ENCODE measurements around the gene PIEZO1.
"Not testable (repeated sequence)": the region's sequence is repeated elsewhere in the genome, so short reads cannot be mapped to it uniquely, and the experiment has no call there.

Gene PIEZO1

GRCh38 chr16:88673716-88674379 lies 111.2 kb downstream of the PIEZO1 start:
- no peak for DNase-seq (ENCODE audit: low read depth in 2 of 2)

DNA sequence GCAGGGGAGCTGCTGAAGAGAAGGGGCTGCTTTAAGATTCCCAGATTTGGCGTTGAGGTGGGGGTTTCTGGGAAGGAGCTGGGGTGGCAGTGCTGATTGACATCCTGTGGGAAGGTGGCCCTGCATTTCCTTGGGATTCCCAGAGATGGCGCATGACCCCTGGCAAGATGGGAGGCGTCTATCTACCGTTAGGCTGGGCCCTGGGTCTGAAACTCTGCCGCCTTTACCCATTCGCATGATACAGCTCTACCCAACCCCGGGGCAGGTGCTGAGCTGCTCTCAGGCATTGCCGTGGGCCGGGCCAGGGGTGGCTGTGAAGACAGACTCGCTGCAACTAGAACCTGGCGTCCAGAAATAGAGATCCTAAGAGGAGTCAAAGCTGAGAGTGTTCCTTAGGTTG lies 112.2 kb downstream of the PIEZO1 start:
- no peak for DNase-seq (ENCODE audit: low read depth in 2 of 2)

DNA sequence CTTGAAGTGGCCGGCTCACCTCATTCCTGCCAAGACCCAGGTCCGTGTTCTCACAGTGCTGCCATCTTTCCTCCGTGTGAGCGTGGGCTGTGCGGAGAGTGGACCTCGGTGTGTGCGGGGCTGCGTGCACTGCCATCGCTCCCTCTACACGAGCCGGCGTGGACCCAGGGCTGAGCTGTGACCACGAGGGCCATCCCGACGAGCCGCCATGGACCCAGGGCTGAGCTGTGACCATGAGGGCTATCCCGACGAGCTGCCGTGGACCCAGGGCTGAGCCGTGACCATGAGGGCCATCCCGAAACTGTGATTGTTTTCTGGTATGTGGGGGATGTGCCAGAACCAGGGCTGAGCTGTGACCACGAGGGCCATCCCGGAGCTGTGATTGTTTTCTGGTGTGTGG lies 113.2 kb downstream of the PIEZO1 start:
- no peak for DNase-seq (ENCODE audit: low read depth in 2 of 2)

GRCh38 chr16:88669980-88670379 lies 115.0 kb downstream of the PIEZO1 start:
- no peak for DNase-seq (ENCODE audit: low read depth in 2 of 2)

DNA sequence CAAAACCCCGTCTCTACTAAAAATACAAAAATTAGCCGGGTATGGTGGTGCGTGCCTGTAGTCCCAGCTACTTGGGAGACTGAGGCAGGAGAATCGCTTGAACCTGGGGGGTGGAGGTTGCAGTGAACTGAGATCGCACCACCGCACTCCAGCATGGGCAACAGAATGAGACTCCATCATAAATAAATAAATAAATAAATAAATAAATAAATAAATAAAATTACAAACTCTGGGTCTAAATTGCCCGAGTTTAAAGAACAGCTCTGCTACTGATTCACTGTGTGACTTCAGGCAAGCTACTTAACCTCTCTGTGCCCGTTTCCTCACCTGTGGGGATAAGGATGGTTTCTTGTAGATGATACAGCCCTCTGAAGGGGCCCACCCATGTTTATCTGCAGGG lies 115.5 kb downstream of the PIEZO1 start:
- not testable (repeated sequence) for DNase-seq (ENCODE audit: low read depth in 2 of 2)

DNA sequence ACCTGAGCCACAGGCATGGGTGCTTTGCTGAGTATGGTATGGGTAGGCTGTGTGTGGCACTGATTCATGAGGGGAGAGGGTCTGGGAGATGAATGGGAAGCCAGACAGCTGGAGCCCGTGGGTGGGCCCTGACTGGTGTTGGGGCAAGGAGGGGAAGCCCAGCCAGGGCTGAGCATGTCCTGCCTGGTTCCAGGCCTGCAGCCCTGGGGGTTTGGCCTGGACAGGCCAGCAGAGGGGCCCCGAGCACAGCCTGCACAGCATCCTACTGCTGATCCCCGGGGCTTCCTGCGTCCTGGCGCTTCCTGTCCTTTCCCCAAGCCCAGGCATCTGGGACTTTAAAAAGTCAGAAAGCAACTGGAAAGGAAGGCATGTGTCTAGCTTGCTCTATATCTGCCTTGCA lies 117.6 kb downstream of the PIEZO1 start:
- DNase-seq (ENCODE audit: low read depth in 2 of 2): no peak

DNA sequence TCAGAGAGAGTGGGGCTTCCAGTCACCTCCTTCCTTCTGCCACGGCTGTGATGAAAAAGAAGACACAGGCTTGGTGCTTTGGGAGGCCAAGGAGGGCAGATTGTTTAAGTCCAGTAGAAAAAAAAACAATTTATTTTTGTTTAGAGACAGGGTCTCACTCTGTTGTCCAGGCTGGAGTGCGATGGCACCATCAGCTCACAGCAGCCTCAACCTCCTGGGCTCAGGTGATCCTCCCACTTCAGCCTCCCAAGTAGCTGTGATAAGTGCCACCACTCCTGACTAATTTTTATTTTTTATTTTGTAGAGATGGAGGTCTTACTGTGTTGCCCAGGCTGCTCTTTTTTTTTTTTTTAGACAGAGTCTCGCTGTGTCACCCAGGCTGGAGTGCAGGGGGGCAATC lies 119.5 kb downstream of the PIEZO1 start:
- DNase-seq (ENCODE audit: low read depth in 2 of 2): no peak

Data from activated CD8-positive, alpha-beta memory T cell treated with anti-CD3 and anti-CD28 coated beads for 4 hours (primary cell).